GM18505 (cell line): ENCODE results near the gene SPRY2.
A peak's percentile ranks its signal among the peaks of the same experiment; 100 is the strongest.

Experiments
- ATAC-seq: cut with Tn5 transposase; IDR thresholded peaks from one replicate; pipeline ENCODE4 v1.9.1; 2021; ENCODE audit not compliant: unreplicated experiment
- POLR2A ChIP-seq: IDR thresholded peaks from 4 replicates; pipeline ENCODE4 v1.6.1; 2011; ENCODE audit warnings: borderline replicate concordance; ENCODE audit not compliant: insufficient read depth, insufficient read length; ENCODE audit errors: extremely low read depth

The SPRY2 gene

GRCh38 chr13:80341101-80341755, at the start of gene SPRY2:
Gene SPRY2 (minus strand): TSS chr13:80341126. CDS start chr13:80337705, 3,421 bp downstream.
- ATAC-seq: peak; percentile 48
- TF ChIP-seq POLR2A: no peak

GRCh38 chr13:80390338-80390737, 49.4 kb upstream of the SPRY2 start:
- no peak for ATAC-seq
- no peak for TF ChIP-seq POLR2A

GRCh38 chr13:80389073-80390038, 48.4 kb upstream of the SPRY2 start:
- no peak for ATAC-seq
- TF ChIP-seq POLR2A: no peak

GRCh38 chr13:80388506-80388905, 47.6 kb upstream of the SPRY2 start:
- TF ChIP-seq POLR2A: no peak
- no peak for ATAC-seq

- no peak for TF ChIP-seq POLR2A
- no peak for ATAC-seq
Observed at GRCh38 chr13:80386592-80386991, 45.7 kb upstream of the SPRY2 start.

- no peak for ATAC-seq
- no peak for TF ChIP-seq POLR2A
Observed at GRCh38 chr13:80386002-80386401, 45.1 kb upstream of the SPRY2 start.

- ATAC-seq: no peak
- no peak for TF ChIP-seq POLR2A
Observed at GRCh38 chr13:80382576-80382975, 41.6 kb upstream of the SPRY2 start.

GRCh38 chr13:80379245-80379644, 38.3 kb upstream of the SPRY2 start:
- no peak for ATAC-seq

GRCh38 chr13:80376554-80376953, 35.6 kb upstream of the SPRY2 start:
- TF ChIP-seq POLR2A: no peak

More at GRCh38 chr13:80379245-80379644, 38.3 kb upstream of the SPRY2 start:
- no peak for TF ChIP-seq POLR2A

GRCh38 chr13:80374901-80375300, 34.0 kb upstream of the SPRY2 start:
- TF ChIP-seq POLR2A: no peak
- ATAC-seq: no peak

More at GRCh38 chr13:80376554-80376953, 35.6 kb upstream of the SPRY2 start:
- no peak for ATAC-seq

GRCh38 chr13:80374444-80374843, 33.5 kb upstream of the SPRY2 start:
- no peak for ATAC-seq
- no peak for TF ChIP-seq POLR2A

- ATAC-seq: no peak
- no peak for TF ChIP-seq POLR2A
Observed at GRCh38 chr13:80371840-80372509, 31.0 kb upstream of the SPRY2 start.

- no peak for ATAC-seq
- TF ChIP-seq POLR2A: no peak
Observed at GRCh38 chr13:80367473-80367872, 26.5 kb upstream of the SPRY2 start.
